Hepatocyte (in vitro differentiated cells): Measurements from ENCODE around the gene ANKS3. TPM values are rescaled to one million over a fixed set of nuclear protein-coding genes. Genes with fewer than 3 reads are reported as not detected.

Experiments
- DNase-seq: peaks from one replicate; pipeline ENCODE4 v3.0.0-alpha.2; 2016; ENCODE audit warnings: low spot score
- H2AFZ ChIP-seq: fragments of 200-600 bp; sonication (generic); 2 replicates; pipeline ENCODE4 v1.6.0; 2016; ENCODE audit warnings: antibody characterized with exemption, mild to moderate bottlenecking
- H3K27ac ChIP-seq: fragments of 200-600 bp; sonication (generic); 2 replicates; pipeline ENCODE4 v1.5.1; 2016; ENCODE audit warnings: mild to moderate bottlenecking
- H3K27me3 ChIP-seq: fragments of 200-600 bp; sonication (generic); 2 replicates; pipeline ENCODE4 v1.6.1; 2016
- H3K36me3 ChIP-seq: fragments of 200-600 bp; sonication (generic); replicated peaks from 2 replicates; pipeline ENCODE4 v1.5.1; 2016; ENCODE audit warnings: low read depth; ENCODE audit not compliant: insufficient read depth
- H3K4me1 ChIP-seq: fragments of 200-600 bp; sonication (generic); 2 replicates; pipeline ENCODE4 v1.5.1; 2016; ENCODE audit warnings: mild to moderate bottlenecking, moderate library complexity; ENCODE audit not compliant: insufficient read depth
- H3K4me2 ChIP-seq: fragments of 200-600 bp; sonication (generic); 2 replicates; pipeline ENCODE4 v1.6.0; 2016
- H3K4me3 ChIP-seq: fragments of 200-600 bp; sonication (generic); 2 replicates; pipeline ENCODE4 v1.5.1; 2016; ENCODE audit warnings: mild to moderate bottlenecking
- H3K79me2 ChIP-seq: fragments of 200-600 bp; sonication (generic); 2 replicates; pipeline ENCODE4 v1.6.0; 2017; ENCODE audit warnings: mild to moderate bottlenecking
- H3K9me2 ChIP-seq: fragments of 200-600 bp; sonication (generic); replicated peaks from 2 replicates; pipeline ENCODE4 v1.6.0; 2017; ENCODE audit warnings: mild to moderate bottlenecking; ENCODE audit not compliant: insufficient read depth
- H3K9me3 ChIP-seq: fragments of 200-600 bp; sonication (generic); 2 replicates; pipeline ENCODE4 v1.5.1; 2016; ENCODE audit warnings: low read depth, mild to moderate bottlenecking
- H4K20me1 ChIP-seq: fragments of 200-600 bp; sonication (generic); 2 replicates; pipeline ENCODE4 v1.6.0; 2016; ENCODE audit warnings: mild to moderate bottlenecking; ENCODE audit not compliant: insufficient read depth, poor library complexity, severe bottlenecking
- CTCF ChIP-seq: fragments of 200-600 bp; sonication (generic); IDR thresholded peaks from 2 replicates; pipeline ENCODE4 v1.5.1; 2016; ENCODE audit warnings: antibody characterized with exemption, mild to moderate bottlenecking; ENCODE audit not compliant: poor library complexity
- EZH2 ChIP-seq: fragments of 200-600 bp; sonication (generic); IDR thresholded peaks from 2 replicates; pipeline ENCODE4 v1.6.1; 2016; ENCODE audit warnings: antibody characterized with exemption, mild to moderate bottlenecking, borderline replicate concordance
- EZH2phosphoT487 ChIP-seq: fragments of 200-600 bp; sonication (generic); IDR thresholded peaks from one replicate; pipeline ENCODE4 v1.6.1; 2018; ENCODE audit warnings: antibody characterized with exemption, mild to moderate bottlenecking, low read depth, moderate library complexity; ENCODE audit not compliant: unreplicated experiment, severe bottlenecking
- WGBS: methylation state at CpG from one replicate; pipeline ENCODE4 v1.1.6; 2016; ENCODE audit warnings: low lambda C conversion rate; ENCODE audit errors: missing lambda C conversion rate; 5-methylcytosine and 5-hydroxymethylcytosine counted together
- polyA plus RNA-seq: library from polyadenylated mRNA; unstranded; fragments of >200 nt; fragmentation: Nextera tagmentation; extraction: Ambion mirVana; gene quantifications from 2 replicates; pipeline ENCODE4 v1.2.1, GENCODE V29; 2016
- total RNA-seq: library from RNA; depleted of rRNA; stranded (reverse); fragments of >200 nt; gene quantifications from 2 replicates; pipeline ENCODE4 v1.2.3, GENCODE V29; 2014

The ANKS3 gene
- total and polyA plus RNA-seq, 2 experiments from 2014 or later, result 11.7 to 17.4 TPM

- H4K20me1 ChIP-seq, result no peaks in the 10 kb centered on the region
- no peaks in the 10 kb centered on the region for H3K36me3 ChIP-seq
- H3K9me3 ChIP-seq, result no peaks in the 10 kb centered on the region
- H3K4me1 ChIP-seq, result peaks cover 19% of the 10 kb centered on the region
- H3K4me3 ChIP-seq, result peak overlapping the region; percentile 90
- no peaks in the 10 kb centered on the region for H3K27me3 ChIP-seq
- peak overlapping the region; percentile 91 for H3K4me2 ChIP-seq
- TF ChIP-seq EZH2, result no peak
- peak overlapping the region; percentile 30 for H2AFZ ChIP-seq
- DNase-seq, result peak; percentile 76
- peaks cover 17% of the 10 kb centered on the region for H3K79me2 ChIP-seq
- H3K27ac ChIP-seq, result peak overlapping the region; percentile 91
- H3K9me2 ChIP-seq, result no peaks in the 10 kb centered on the region
- WGBS, result 0% methylated on average over 31 of the region's 54 CpGs
Measured at GRCh38 chr16:4693956-4694641, 40.0 kb downstream of the ANKS3 start.

DNA sequence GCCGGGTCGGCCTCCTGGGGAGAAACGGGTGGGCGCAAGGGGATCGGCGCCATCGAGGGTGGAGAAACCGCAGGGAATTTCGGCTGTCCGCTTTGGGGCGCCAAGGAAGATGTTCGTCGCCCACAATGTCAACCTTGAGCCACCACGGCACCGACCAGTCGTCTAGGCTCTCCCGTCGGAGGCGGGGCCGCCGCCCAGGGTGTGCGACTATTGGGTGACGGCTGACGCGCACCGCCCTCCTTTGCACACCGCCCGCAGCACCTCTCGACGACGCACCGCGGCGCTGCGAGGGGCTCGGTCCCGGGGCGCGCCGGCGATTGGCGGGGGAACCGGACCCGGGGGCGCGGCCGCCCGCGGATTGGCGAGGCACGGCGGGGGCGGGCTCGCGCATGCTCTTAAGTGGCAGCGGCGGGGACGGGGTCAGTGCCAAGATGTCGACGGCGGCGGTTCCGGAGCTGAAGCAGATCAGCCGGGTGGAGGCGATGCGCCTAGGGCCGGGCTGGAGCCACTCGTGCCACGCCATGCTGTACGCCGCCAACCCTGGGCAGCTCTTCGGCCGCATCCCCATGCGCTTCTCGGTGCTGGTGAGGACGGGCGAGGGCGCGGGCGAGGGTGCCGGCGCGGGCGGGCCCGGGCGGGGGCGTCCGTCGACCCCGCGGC, 40.6 kb downstream of the ANKS3 start, which contains the start of gene NUDT16L1:
TSS of gene NUDT16L1 (plus strand) at position 267 of the 660 bp plus-strand sequence. CDS start at position 432, 165 bp downstream.
- TF ChIP-seq EZH2 (no peak), CTCF (peak; percentile 21)
- H3K4me1 ChIP-seq, result peaks cover 19% of the 10 kb centered on the region
- no peaks in the 10 kb centered on the region for H3K36me3 ChIP-seq
- no peaks in the 10 kb centered on the region for H4K20me1 ChIP-seq
- H3K4me2 ChIP-seq, result peak within 1 kb of the TSS; percentile 94
- 1% methylated on average over 49 of the region's 91 CpGs for WGBS
- H2AFZ ChIP-seq, result peak within 1 kb of the TSS; percentile 30
- no peaks in the 10 kb centered on the region for H3K27me3 ChIP-seq
- H3K27ac ChIP-seq, result peak within 1 kb of the TSS; percentile 91
- H3K79me2 ChIP-seq, result peaks cover 17% of the 10 kb centered on the region
- H3K4me3 ChIP-seq, result peak within 1 kb of the TSS; percentile 90
- peak; percentile 98 for DNase-seq
- no peaks in the 10 kb centered on the region for H3K9me3 ChIP-seq
- no peaks in the 10 kb centered on the region for H3K9me2 ChIP-seq

- H3K9me2 ChIP-seq, result no peaks in the 10 kb centered on the region
- DNase-seq, result peak; percentile 25
- peak overlapping the region; percentile 94 for H3K4me2 ChIP-seq
- TF ChIP-seq CTCF (no peak), EZH2phosphoT487 (no peak), EZH2 (no peak)
- H3K27me3 ChIP-seq, result no peaks in the 10 kb centered on the region
- H3K79me2 ChIP-seq, result peaks cover 17% of the 10 kb centered on the region
- H4K20me1 ChIP-seq, result no peaks in the 10 kb centered on the region
- H2AFZ ChIP-seq, result no peak overlapping the region
- no peaks in the 10 kb centered on the region for H3K36me3 ChIP-seq
- peaks cover 19% of the 10 kb centered on the region for H3K4me1 ChIP-seq
- peak overlapping the region; percentile 59 for H3K27ac ChIP-seq
- 36% methylated on average over 31 of the region's 31 CpGs for WGBS
- H3K9me3 ChIP-seq, result no peaks in the 10 kb centered on the region
- H3K4me3 ChIP-seq, result peak overlapping the region; percentile 25
Measured at GRCh38 chr16:4692460-4693295, 41.4 kb downstream of the ANKS3 start.
